Fibroblast of skin of left quadriceps (primary cell): Measurements from ENCODE around the gene HPS1.

Experiments used
- DNase-seq, 2 experiments: peaks; one replicate each; pipeline ENCODE4 v3.0.0-alpha.2; 2013; ENCODE audit warnings: low read depth in 2 of 2

HPS1 gene

DNA sequence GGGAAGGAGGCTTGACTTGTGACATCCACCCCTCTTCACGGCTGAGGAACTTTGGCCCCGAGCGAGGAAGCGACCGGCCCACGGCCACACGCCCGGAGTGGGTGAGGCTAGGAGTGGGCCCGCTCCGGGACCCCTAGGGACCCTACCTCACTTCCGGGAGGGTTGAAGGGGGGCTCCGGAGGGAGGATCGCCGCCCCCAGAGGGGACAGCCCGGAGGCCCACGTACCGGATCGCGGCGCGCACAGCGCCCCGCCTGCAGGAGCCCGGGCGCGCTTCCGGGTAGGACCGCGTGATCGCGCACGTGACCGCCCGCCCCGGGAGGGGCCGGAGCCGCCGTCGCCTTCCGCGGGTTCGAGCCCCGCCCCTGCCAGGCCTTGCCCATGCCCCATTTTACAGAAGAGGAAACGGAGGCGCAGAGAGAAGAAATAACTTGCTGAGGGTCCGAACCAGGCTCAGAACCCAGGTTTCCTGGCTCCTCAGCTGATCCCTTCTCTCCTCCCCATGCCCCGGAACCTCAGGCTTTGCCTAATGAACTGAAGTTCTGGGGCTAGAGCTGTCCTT, at the start of gene HPS1:
Gene HPS1, minus strand, starts transcription at position 275 of the 561 bp plus-strand sequence. CDS start 3,695 bp downstream, outside the sequence.
- peak; percentile 44 to 47 for DNase-seq

DNA sequence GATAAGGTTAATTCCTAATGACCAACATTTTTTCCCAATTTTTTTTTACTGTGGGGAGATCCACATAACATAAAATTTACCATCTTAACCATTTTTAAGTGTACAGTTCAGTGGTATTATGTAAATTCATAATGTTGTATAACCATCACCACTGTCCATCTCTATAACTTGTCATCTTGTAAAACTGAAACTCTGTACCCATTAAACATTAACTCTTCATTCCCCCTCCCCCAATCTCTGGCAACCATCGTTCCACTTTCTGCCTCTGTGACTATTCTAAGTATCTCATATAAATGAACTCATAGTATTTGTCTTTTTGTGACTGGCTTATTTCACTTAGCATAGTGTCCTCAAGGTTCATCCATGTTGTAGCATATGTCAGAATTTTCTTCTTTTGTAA, 46.0 kb upstream of the HPS1 start:
- DNase-seq = no peak

DNA sequence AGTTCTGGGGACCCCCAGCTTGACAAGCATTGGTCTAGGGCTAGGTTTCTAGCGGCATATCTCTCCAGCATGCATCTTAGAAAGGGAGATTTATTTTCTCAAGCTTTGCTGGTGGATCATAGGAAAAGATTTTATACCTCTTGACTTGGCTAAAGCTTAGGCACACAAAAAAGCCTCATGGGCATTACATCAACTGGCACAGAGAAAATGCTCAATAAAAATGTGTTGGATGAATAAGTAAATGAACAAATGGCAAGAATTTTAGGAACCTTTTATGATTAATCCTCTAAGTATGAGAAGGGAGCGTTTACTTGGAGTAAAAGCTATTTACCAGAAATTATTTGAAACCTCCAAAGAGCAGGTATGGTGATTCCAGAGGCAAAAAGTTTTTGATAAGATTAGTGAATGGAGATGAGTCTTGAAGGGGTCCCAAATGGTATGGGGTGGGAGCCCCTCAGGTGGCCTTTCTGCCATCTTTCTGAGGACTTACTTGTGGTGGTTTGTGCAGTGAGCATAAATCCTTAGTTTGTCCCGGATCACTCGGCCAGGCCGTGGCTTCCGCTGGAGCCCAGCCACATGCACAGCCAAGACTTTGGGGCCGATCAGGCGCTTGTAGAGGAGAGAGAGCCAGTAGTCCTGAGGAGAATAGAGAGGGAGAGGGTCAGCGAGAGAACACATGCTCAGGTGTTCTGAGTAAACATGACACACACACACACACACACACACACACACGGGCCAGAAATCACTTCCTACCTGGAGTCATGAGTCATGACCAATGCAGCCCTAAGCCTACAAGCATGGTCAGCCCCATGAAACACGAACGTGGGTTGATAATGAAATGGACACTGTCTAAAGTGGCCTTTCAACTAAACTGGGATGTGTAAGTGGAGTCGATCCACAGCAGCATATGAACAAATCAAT, 43.1 kb upstream of the HPS1 start:
- no peak for DNase-seq

DNA sequence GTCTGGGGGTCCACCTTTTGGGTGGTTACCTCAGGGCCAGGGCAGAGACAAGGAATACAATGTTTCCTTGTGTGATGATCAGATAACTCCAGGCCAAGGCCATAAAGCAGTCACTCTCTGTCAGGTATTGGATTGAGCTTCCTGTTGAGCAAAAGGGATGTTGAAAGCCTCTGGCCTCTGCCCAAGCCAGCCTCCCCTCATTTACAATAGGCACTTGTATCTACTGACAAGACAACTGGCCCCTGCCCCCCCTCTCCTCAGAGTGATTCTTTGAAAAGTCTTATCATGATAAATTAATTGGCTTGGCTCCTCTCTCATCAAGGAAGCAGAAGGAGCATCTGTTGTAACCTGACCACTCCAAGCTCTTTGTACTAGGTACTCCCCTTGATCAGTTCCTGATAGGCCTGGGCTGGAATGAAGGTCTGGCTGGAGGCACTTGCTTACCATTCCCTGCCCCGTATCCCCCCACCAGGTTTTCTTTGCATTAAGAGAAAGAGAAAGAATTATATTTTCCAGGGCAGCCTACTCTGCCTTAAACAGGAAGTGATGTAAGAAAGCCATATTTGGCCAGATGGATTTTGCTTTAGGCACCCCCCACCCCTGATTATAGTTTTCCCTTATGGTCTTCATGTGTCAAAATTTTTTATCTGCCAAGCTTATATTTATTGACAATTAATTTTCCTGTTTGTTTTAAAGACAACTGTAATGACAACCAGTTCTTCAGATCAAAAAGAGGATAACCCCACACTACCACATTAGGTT, 42.1 kb upstream of the HPS1 start:
- DNase-seq = no peak

DNA sequence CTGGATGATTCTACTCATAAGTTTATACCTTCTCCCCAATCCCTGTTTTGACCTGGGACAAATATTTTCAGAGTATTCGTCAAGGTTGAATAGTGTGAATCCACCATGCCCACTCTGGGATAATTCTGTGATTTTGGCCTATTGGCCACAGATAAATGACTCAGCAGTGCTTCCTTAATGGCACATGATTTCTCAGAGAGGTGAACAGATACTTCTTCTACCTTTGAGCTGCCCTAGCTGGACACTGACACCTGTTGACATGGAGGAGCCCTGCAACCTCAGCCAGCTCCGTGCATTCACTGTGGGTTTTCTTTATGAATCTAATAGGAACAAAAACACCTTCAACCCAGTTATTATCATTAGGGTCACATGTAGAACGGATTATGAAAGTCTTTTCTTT, 40.9 kb upstream of the HPS1 start:
- DNase-seq = no peak

DNA sequence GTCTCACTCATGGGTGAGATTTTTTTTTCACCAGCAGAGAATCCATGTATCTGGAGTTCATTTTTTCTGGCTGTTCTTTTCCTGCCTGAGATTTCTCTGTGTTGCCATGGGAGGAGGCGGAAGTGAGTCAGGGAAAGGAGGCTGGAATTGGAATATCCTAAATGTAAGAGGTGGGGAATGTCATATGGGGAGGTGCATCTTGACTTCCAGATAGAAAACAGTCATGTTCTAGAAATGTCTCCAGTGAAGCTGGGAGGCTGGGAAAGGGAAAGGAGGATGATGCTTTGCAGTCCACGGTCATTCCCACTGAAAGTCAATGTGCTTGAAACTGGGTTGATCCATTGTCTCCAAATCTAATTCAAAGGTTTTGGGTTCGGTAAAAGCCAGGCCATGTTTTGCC, 39.7 kb upstream of the HPS1 start:
- DNase-seq = peak; percentile 59 to 60

DNA sequence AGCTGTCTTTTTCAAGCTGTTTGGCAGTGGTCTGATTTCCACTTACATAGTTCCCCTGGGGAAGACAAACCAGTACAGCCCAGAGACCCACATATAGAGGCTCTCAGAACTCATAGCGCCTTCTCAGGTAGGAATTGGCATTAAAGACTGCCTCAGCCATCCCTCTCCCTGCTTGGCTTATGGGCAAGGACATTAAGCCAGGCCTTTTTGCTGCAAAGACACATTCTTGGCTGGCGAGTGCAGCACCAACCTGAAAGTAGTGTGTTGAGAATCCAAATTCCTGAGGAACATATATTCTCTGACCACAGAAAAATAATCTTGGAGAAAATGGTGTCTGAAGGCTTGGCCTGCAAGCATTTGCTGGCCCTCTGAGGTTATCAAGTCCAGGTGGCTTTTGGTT, 39.2 kb upstream of the HPS1 start:
- DNase-seq = peak; percentile 36 to 37

DNA sequence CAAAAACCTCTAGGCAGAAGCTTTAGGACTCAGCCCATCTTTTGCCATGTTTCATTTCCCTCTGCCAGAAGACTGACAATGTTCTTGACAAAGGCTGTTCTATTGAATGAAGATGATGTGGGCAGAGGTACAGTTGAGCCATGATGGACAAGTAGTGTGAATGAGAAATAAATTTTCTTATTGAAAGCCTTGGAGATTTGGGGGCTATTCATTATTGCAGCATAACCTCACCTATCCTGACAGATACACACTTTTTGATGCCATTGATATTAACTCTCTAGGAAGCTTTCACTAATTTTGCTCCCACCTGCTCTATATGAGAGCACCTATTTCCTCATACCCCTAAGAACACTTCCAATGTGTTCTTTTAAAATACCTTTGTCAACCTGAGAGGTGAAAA, 36.9 kb upstream of the HPS1 start:
- no peak for DNase-seq

DNA sequence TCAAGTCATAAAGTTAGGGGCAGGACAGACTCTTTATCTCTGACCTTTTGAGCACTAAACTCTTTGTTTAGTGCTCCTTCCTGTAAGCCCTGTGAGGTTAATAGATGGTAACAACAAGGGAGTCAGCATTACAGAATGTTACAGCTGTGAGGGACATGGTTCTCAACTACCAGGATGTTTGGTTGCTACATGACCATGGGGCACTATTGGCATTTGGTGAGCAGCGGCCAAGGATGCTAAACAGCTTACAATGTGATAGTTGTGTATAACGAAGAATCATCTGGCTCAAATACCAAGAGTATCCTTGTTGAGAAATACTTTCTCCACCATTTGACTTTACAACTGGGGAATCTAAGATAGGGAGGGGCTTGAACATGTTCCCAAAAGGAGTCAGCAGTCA, 35.4 kb upstream of the HPS1 start:
- no peak for DNase-seq

DNA sequence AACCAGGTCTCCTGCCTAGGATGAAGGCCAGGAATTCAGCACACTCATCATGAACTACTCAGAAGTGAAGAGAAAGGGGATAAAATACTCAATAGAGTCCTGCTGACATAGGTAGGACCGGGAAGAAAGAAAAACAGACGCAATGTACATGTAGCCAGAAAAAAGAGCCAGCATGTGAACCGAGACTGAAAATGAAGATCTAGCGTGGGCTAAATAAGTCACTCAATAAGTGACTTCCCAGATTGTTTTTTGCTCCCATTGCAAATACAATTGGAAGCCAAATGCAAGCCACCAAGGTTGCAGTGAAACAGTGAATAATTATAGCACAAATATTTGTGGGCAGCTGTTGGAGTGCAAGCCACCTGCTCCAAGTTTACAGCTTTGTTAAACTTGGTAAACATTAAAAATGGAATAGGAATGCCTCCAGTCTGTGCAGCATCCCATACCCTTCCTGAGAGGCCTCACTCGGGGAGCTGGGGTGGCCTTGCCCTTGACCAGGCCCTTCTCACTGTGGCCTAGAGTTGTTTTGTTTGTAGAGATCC, 34.7 kb upstream of the HPS1 start:
- no peak for DNase-seq

DNA sequence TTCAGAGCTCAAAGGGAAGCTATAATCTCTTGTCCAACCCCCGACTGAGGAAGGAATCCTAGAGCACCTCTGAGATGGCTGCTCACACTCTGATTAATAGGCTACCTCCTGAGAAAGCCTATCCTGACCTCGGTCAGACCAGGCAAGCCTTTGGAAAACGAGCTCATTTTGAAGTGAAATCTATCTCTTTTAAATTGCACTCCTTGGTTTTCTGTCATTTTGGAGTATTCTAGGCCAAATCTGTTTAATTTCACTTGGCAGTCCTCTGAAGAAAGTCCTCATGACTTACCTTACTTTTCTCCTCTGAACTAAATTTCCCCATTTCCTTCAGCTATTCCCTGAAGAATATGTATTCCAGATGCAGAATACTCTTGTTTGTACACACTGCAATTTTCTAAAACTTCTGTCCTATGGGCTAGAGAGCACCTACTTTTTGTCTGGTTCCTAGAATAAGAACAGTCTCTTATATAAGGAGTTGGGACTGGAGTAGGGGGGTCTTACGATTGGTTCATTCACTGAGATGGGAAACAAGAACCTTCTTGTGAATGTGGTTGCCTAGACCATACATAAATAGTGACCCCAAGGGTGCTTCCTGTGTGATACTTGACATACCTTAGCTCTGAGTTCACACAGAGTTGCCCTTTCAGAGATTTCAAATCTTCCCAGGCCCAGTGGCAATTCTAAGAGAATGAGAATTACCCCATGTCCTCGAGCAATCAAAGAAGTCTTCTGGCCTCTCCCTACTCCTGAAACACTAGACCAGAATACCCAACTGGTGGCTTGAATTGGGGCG, 31.9 kb upstream of the HPS1 start:
- no peak for DNase-seq

DNA sequence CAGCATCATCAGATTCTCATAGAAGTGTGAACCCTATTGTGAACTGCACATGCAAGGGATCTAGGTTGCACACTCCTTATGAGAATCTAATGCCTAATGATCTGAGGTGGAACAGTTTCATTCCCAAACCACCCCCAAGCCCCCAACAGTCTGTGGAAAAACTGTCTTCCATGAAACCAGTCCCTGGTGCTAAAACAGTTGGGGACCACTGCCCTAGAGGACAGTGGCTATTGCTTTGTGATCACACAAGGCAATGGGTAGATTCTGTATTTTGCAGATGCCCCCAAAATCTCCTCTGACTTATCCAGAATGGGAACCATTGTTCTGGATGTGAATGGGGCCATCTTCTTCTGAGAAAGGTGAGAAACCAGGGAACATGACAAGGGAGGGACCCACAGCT, 31.1 kb upstream of the HPS1 start:
- DNase-seq = no peak

DNA sequence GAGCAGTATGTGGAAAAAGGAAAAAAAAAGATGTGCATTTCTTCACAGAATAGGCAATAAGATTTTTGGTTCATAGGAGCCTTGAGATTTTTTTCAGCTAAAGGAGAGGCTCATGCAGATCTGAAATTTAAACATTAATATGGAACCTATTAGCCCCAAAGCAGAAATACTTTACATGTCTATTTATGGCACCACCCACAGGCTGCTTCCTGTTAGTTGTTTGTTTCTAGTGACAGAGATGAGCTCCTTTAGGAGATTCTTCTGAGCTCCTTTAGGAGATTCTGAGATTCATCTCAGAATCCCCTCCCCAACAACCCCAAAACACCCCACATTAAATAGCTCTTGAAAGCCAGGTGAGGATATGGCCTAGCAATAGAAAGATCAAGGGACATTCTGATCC, 27.9 kb upstream of the HPS1 start:
- DNase-seq = no peak

DNA sequence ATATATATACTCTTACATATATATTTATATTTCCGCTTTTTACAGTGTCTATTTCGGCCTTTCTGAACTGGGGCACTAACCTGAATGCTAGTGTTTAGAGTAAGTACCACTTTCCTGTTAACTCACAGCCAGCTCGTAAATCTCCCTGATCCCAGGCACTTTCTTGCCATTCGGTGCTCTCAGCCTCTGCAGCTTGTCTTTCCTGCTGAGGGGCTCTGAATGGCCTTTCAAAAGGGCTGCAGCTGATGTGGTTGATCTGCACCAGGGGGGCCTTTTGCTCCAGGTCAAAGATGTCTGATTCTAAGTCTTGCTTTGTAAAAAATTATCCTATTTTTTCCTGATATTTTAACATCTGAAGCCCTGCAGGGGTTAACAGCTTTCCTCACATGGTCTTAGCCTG, 25.5 kb upstream of the HPS1 start:
- DNase-seq = no peak

DNA sequence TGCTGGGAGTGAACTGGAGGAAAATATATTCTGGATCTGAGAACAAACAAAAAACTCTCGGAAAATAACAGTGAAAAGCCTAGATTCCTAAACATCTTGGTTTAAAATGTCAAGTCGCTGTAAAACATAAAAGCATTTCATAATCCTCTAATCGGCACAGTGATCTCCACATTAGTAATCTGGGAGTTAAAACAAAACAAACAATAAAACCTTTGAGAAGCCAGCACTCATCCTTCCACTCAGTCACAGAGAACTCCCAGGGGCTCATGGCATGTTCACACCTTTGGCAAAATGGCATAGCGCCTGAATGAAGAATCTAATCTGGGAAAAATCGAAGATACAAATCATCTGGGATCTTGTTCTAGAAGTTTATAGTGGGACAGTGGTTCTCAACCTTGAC, 24.1 kb upstream of the HPS1 start:
- no peak for DNase-seq

DNA sequence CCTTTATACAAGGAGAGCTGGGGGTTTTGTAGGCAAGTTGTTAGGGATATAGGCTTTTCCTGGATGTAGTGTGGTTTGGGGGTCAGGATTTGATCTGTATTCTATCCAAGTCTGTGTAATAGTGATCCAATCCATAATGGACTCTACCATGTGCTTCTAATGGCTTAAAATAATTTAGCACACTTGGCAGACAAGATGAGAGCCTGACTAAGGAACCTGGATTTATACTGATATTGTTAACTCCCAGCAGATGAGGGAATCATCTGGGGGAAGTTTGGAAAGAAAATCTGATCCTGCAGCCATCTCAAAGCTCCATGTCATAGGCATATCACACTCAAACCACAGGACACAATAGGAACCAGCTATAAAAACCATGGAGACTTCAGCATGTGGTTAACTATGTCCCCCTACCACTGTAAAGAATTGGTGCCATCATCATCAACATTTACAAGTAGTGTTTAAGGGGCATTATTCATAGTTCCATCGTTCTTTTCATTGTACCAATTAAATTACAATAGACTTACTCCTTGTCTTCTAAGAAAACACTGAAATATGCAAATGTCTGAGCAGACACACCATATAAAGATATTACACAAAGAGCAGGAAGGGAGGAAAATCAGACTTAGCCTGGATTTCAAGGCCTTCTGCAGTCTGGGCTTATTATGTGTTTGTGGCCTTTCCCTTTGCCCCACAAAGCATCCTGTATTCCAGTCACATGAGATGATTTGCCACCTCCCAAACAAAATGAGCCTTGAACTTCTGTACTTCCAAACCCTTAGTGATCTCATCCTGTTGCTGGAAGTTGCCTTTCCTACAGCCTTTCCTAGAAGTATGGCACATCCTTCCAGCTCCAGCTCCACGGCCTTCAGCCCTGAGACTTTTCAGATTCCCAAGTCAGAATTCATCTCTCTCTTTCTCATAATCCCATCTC, 22.5 kb upstream of the HPS1 start:
- no peak for DNase-seq

DNA sequence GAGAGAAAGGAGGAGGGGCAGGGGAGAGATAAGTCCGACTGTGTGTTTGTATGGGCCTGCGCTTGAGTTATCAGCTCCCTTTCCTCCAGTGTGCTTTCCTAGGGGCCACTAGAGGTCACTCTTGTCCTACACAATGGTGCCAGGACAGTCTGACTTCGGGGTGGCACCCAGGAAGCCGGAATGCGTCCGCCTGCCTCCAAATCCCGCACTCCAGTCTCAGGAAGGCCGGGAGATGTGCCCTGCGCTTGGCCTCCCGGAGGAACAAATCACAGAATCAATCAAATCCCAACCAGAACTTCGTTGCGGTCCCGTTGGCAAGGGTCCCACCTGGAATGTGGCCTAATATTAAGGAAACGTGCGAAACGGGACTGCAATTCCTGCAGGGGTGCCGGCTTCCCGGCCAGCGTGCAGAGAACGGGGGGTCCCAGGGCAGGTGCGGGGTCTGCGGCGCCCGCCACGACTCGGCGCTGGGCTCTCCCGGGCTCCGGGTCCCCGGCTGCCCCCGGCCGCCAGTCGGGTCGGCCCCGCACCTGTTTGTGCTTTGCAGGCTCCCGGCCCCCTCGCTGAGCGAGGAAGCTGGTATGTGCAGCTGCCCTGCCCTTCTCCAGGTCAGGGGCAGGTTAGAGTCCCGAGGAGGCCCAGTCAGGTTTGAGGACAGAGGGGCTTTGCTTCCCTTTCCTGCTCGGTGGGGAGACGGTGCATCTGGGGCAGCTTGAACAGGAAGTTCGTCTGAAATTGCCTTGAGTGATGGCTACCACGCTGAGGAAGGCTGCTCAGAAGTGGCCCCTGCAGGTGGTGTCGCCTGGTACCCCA, 21.0 kb upstream of the HPS1 start:
- peak; percentile 69 for DNase-seq

DNA sequence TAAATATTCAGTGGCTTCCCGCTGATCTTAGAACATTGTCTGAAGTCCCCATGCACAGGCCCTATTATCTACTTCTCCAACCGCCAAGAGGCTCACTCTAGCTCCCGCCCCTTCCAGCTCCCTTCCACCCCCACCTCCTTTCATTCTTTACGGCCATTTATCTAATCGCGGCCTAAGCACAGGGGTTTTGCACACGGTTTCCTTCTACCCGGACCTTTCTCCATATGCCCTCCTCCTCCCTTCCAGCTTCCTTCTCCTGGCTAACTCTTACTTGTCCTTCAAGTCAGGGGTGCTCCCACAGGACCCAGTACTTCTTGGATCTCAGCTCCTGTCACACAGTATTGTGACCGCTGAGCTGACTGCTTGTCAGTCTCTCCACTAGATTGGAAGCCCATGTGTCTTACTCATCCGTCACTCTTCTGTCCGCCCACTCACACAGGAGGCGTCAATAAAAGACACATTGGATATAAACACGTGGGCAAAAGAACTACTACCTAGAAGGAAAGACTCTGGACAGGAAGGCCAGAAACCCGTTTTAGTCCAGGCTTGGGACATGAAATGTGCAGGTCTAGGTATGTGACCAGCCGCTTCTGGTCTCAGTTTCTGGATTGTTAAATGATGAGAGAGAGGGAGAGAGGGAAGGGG, 20.2 kb upstream of the HPS1 start:
- no peak for DNase-seq

DNA sequence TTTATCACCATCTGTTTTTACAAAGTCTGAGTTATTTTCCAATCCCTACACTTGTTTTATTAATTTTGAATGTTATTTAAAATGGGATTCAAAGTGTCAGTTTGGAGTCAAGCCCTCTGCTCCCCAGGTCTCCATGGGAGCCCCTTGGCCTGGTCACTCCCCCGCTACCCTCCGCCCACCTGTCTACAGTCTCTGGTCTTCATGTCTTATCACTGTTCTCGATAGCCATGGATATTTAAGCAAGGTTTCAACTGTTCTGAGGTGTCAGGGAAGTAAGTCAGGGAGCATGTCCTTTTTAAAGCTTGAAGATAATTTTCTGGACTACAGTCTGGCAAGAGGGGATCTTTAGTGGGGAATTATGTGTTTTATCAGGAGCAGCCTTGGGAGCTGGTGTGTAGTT, 19.1 kb upstream of the HPS1 start:
- DNase-seq = no peak
